GM18520 (cell line): ENCODE measurements around the gene B3GNT8.
"Not testable (repeated sequence)": the region's sequence is repeated elsewhere in the genome, so short reads cannot be mapped to it uniquely, and the experiment has no call there.

ENCODE experiments used
- ATAC-seq: cut with Tn5 transposase; IDR thresholded peaks from one replicate; pipeline ENCODE4 v1.9.1; 2021; ENCODE audit not compliant: unreplicated experiment

The B3GNT8 gene

GRCh38 chr19:41437944-41438574, 10.9 kb upstream of the B3GNT8 start:
- no peak for ATAC-seq

- ATAC-seq, result no peak
Measured at GRCh38 chr19:41436674-41436951, 9.4 kb upstream of the B3GNT8 start.

GRCh38 chr19:41435936-41436673, 8.9 kb upstream of the B3GNT8 start:
- ATAC-seq, result no peak

DNA sequence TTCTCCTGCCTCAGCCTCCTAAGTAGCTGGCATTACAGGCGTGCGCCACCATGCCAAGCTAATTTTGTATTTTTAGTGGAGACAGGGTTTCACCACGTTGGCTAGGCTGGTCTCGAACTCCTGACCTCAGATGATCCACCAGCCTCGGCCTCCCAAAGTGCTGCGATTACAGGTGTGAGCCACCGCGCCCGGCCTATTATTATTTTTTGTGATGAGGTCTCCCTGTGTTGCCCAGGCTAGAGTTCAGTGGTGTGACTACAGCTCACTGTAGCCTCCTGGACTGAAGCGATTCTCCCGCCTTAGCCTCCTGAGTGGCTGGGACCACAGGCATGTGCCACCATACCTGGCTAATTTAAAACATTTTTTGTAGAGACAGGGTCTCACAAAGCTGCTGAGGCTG, 8.2 kb upstream of the B3GNT8 start:
- ATAC-seq, result not testable (repeated sequence)

- no peak for ATAC-seq
Measured at GRCh38 chr19:41434450-41434849, 7.3 kb upstream of the B3GNT8 start.

DNA sequence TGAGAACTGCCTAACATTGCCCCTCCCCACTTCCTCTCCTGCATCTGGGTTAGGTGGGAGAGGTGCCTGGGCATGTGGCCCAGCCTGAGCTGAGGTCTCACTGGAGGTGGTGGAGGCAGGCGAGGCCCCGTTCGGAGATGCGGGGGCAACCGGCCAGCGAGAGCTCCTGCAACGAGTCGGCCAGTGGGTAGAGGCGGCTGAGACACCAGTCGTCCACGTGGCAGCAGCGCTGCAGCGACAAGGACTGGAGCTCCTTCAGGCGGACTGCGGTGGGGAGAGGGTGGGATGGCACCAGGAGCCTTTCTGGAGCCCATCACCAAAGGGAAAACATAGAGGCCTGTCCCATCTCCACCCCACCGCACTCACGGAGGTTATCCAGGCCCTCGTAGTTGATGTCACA, 6.0 kb upstream of the B3GNT8 start:
- ATAC-seq, result no peak

DNA sequence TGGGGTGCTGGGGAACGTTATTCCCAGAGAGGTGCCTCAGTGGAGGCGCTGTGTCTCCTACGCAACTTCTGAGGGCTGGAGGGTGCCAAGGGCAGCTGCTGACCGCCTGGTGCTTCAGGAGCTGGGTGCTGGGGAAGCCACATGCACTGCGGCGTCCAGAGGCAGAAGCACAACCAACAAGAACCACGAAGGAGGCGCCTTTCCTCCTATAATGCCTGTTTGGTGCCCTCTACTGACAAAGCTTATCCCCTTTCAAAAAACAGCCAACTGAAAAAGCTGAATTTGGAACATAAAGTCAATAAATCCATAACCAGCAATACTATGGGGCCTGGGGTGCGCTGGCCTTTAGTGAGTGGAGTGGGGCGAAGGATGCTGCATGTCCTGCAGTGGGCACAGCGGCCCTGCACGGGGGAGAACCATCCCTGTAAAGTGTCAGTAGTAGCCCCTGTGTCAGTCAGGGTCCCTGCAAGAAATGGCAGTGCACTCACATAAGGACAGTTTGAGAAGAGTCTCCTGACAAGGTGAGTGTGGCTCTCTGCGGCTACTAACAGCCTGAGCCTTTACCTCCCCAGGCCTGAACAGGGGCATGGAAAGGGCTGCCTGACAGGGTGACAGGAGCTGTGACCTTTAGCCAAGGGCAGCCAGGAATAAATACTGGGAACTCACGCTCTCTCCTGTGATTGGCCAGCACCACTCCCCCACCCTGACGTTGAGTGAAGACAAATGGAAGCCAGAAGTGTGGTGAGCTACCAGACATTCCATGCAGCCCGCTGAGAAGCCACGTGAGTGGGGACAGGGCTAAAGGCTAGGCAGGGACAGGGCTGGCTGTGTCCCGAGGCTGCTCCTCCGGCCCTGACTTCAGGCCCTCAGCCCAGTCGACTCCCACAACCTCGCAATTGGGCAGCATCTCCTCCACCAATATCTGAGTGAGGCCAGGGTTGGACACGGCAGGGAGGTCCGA, 4.5 kb upstream of the B3GNT8 start:
- ATAC-seq, result no peak

DNA sequence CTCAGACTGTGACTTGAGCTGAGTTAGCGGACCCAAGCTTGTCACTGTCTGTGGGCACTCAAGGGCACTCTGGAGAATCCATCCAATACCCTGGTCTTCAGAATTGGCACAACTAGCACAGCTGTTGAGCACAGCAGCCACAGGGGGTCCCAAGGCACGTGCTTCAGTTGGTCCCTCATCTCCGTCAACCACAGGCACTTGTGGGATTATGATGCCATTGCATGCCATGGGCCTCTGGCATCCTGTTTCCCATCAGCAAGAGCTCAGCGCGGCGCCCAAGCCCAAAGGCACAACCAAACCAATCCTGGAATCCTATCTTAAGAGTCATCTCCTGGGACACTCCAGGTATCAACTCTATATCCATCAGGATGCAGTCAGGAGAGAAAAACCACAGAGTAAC, 3.7 kb upstream of the B3GNT8 start:
- ATAC-seq, result no peak

GRCh38 chr19:41428481-41428859, 1.3 kb upstream of the B3GNT8 start:
- no peak for ATAC-seq

- ATAC-seq, result no peak
Measured at GRCh38 chr19:41427647-41428480, 690 bp upstream of the B3GNT8 start.

DNA sequence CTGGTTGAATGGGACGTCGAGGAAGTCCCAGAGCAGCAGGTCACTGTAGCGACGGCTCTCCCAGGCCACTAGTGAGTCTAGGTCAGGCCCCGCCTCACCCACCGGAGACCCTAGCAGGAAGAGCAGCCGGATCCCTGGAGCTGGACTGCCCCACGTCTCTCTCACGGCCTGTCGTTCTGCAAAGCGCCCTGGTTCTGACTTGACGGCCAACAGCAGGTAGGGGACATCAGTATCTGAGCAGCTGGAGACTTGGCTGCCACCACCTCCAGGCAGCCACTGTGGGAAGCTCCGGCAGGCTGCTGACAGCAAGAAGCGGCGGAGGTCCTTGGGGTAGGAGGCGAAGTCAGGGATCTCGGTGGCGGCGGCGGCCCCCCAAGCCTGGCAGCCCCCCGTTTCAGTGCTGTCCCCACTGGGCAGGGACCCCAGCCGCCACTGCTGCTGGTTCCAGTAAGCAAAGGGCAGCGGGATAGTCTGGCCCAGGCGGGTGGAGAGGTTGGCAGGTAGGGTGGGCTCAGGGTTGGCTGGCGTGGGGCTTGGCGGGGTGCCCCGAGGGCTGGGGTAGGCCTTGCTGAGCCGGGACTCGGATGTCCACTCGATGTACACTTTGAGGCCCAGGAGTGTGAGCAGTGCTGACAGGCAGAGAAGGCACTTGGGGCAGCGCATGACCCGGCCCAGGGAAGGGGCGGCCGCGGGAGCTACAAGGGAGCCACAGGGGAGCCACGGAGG, 895 bp downstream of the B3GNT8 start:
- no peak for ATAC-seq

GRCh38 chr19:41425174-41426115, 1.7 kb downstream of the B3GNT8 start:
- no peak for ATAC-seq

GRCh38 chr19:41424335-41425173, 2.6 kb downstream of the B3GNT8 start:
- ATAC-seq, result no peak

DNA sequence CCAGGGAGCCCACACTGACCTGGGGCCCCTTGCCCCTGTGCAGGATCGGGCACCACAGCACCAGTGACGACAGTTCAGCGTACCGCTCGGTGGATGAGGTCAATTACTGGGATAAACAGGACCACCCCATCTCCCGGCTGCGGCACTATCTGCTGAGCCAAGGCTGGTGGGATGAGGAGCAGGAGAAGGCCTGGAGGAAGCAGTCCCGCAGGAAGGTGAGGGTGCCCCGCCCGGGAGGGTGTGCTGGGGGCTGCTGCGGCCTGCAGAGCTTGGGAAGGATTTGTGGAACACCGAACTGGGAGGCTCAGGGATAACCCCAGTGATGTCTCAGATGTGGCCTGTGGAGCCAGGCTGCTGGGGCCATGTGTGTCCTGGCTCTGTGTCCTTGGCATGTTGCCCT, 4.2 kb downstream of the B3GNT8 start:
- ATAC-seq, result no peak

DNA sequence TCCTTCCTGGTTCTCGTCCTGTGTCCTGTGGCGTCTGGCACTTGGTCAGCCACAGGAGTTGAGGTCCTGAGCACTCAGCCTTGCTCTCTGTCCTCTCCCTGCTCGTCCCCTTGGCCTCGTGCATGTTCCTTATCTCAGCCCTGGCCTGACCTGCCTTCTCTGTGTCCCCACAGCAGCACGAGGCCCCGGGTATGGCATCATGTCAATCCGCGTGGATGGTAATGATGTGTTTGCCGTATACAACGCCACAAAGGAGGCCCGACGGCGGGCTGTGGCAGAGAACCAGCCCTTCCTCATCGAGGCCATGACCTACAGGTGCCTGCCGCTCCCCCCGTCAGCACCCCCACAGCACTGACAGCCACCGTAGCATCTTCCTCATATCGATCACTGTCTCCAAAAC, 4.7 kb downstream of the B3GNT8 start:
- ATAC-seq, result no peak

DNA sequence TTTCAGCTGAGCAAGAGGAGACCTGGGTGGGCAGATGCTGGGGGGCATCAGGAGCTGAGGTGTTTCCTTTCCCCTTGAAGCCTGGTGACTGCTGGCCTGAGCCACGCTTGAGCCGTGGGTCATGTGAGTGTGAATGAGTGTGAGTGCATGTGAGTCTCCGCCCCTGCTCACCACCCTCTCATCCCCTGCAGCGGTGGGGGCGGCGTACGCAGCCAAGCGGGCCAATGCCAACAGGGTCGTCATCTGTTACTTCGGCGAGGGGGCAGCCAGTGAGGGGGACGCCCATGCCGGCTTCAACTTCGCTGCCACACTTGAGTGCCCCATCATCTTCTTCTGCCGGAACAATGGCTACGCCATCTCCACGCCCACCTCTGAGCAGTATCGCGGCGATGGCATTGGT, 5.2 kb downstream of the B3GNT8 start:
- ATAC-seq, result no peak

DNA sequence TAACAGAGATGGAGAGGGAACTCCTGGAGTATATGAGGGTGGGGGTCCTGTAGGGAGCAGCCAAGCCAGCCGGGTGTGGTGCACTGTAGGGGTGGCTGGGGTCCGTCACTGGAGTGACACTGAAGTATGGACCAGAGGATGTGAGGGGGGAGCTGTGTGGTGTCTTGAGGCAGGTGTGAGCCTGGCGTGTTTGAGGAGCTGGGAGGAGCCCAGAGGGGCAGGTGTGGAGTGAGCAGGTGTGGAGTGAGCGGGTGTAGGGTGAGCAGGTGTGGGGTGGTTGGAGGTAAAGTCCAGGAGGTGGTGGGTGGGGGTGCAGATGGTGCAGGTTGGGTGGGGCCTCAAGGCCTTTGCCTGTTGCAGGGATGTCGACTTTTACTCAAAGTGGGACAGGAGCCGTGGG, 5.9 kb downstream of the B3GNT8 start:
- ATAC-seq, result no peak

DNA sequence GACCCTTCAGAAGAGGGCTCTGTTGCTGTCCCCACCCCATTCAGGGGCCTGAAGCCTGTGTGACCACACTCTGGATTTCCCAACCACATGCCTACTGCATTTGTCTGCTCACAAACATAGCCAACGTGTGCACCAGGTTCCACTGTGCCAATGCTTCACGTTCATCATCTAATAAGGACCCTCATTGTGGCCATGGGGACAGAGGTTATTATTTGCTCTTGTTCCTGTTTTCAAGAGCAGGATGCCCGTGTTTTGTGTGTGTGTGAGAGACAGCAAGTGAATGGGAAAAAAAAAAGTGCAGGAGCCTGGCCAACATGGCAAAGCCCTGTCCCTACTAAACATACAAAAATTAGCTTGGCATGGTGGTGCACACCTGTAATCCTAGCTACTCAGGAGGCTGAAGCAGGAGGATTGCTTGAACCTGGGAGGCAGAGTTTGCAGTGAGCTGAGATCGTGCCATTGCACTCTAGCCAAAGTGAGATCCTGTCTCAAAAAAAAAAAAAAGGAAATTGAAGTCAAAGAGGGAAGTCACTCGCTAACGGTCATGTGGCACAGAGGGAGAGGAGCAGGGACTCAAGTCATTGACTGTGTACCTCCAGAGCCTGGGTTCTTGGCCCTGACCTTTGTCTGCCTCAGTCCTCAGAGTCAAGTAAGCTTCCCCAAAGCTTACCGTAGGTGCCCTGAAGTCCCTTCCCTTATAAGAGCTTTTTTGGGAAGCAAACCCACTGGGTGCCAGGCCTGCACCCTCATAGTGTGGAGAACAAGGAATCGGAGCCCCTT, 6.9 kb downstream of the B3GNT8 start:
- ATAC-seq, result no peak
